ENCODE measurements around the gene PLAC8. TPM values are rescaled to one million over a fixed set of nuclear protein-coding genes. Genes with fewer than 3 reads are reported as not detected.

PLAC8 gene
- total RNA-seq, 2 experiments from 2014 or later, result 249 to 259 TPM

- Histone ChIP-seq H3K9me3 (ENCODE audit: control insufficient read depth in 1 of 2, insufficient read depth in 1 of 2, low read length in 2 of 2) (peaks cover 0 to 8% of the 10 kb centered on the region in 2 experiments), H3K27ac (ENCODE audit: low read depth in 1 of 2, low read length in 2 of 2) (no peak overlapping the region), H3K27me3 (ENCODE audit: control insufficient read depth in 1 of 2, insufficient read depth in 2 of 2, low read length in 2 of 2) (no peaks in the 10 kb centered on the region), H3K36me3 (ENCODE audit: insufficient read depth, low read length) (no peaks in the 10 kb centered on the region), H3K4me3 (ENCODE audit: low read length) (no peak overlapping the region), H3K4me1 (ENCODE audit: insufficient read depth, low read length) (peaks cover 4% of the 10 kb centered on the region)
- no peak for TF ChIP-seq CTCF (IDR thresholded peaks at IDR 0.05)
- peak in 4 of 14 experiments; percentile 5 to 61 (median 16) for DNase-seq
- no peak overlapping the region for H3K27ac Mint-ChIP-seq
- peaks cover 7% of the 10 kb centered on the region for H3K9me3 Mint-ChIP-seq
- H3K4me1 Mint-ChIP-seq (ENCODE audit: low read depth), result peaks cover 20% of the 10 kb centered on the region
- intact Hi-C loops (cut with DNase I, micrococcal nuclease), result no loop called here
- H3K36me3 Mint-ChIP-seq (ENCODE audit: low read depth), result no peaks in the 10 kb centered on the region
- no peak for ATAC-seq (ENCODE audit: poor library complexity)
- H3K4me3 Mint-ChIP-seq, result no peak overlapping the region
- ChIA-PET POLR2A (interaction anchor here (0.6 to 1.2 kb wide), 2 partner anchors 25 to 95 kb away, joined by 3 to 4 read pairs; partner anchors contain the start of gene PLAC8), CTCF (no interaction called here)
- H3K27me3 Mint-ChIP-seq, result no peaks in the 10 kb centered on the region
Measured at GRCh38 chr4:83138946-83139345, 24.4 kb upstream of the PLAC8 start.

GRCh38 chr4:83132065-83132464 is 17.5 kb upstream of the PLAC8 start:
- no peaks in the 10 kb centered on the region for H3K36me3 ChIP-seq (ENCODE audit: insufficient read depth, low read length)
- no peak overlapping the region for H3K27ac Mint-ChIP-seq
- TF ChIP-seq CTCF (IDR thresholded peaks at IDR 0.05), result no peak
- H3K27ac ChIP-seq (ENCODE audit: low read depth in 1 of 2, low read length in 2 of 2), result no peak overlapping the region
- H3K36me3 Mint-ChIP-seq (ENCODE audit: low read depth), result no peaks in the 10 kb centered on the region
- peaks cover under 1% of the 10 kb centered on the region for H3K4me1 Mint-ChIP-seq (ENCODE audit: low read depth)
- POLR2A ChIA-PET, result interaction anchor here (0.8 to 1.0 kb wide), 2 partner anchors 11 to 17 kb away, joined by 3 to 4 read pairs; no protein-coding TSS in a partner anchor
- no peak overlapping the region for H3K4me3 ChIP-seq (ENCODE audit: low read length)
- no peaks in the 10 kb centered on the region for H3K27me3 ChIP-seq (ENCODE audit: control insufficient read depth in 1 of 2, insufficient read depth in 2 of 2, low read length in 2 of 2)
- no peak overlapping the region for H3K4me3 Mint-ChIP-seq
- intact Hi-C loops (cut with DNase I, micrococcal nuclease), result no loop called here
- H3K9me3 Mint-ChIP-seq, result peaks cover 6% of the 10 kb centered on the region
- no peak for ATAC-seq (ENCODE audit: poor library complexity)
- DNase-seq, result no peak
- CTCF ChIA-PET, result interaction anchor here (1.2 to 1.5 kb wide), 2 partner anchors 22 to 149 kb away, joined by 3 read pairs; no protein-coding TSS in a partner anchor
- peaks cover 0 to 12% of the 10 kb centered on the region in 2 experiments for H3K9me3 ChIP-seq (ENCODE audit: control insufficient read depth in 1 of 2, insufficient read depth in 1 of 2, low read length in 2 of 2)
- H3K27me3 Mint-ChIP-seq, result no peaks in the 10 kb centered on the region
- H3K4me1 ChIP-seq (ENCODE audit: insufficient read depth, low read length), result no peaks in the 10 kb centered on the region

- H3K4me1 Mint-ChIP-seq (ENCODE audit: low read depth), result peaks cover 16% of the 10 kb centered on the region
- peaks cover 10% of the 10 kb centered on the region for H3K4me1 ChIP-seq (ENCODE audit: insufficient read depth, low read length)
- H3K27ac ChIP-seq (ENCODE audit: low read depth in 1 of 2, low read length in 2 of 2), result no peak overlapping the region
- no peak for ATAC-seq (ENCODE audit: poor library complexity)
- no peaks in the 10 kb centered on the region for H3K27me3 ChIP-seq (ENCODE audit: control insufficient read depth in 1 of 2, insufficient read depth in 2 of 2, low read length in 2 of 2)
- no peaks in the 10 kb centered on the region for H3K27me3 Mint-ChIP-seq
- no peak for TF ChIP-seq CTCF (IDR thresholded peaks at IDR 0.05)
- H3K4me3 ChIP-seq (ENCODE audit: low read length), result no peak overlapping the region
- H3K36me3 ChIP-seq (ENCODE audit: insufficient read depth, low read length), result no peaks in the 10 kb centered on the region
- intact Hi-C loops (cut with DNase I, micrococcal nuclease), result no loop called here
- POLR2A ChIA-PET, result interaction anchor here (1.2 kb wide), 1 partner anchor 19 kb away, joined by 3 read pairs; no protein-coding TSS in a partner anchor
- peaks cover 0 to 4% of the 10 kb centered on the region in 2 experiments for H3K9me3 ChIP-seq (ENCODE audit: control insufficient read depth in 1 of 2, insufficient read depth in 1 of 2, low read length in 2 of 2)
- CTCF ChIA-PET, result no interaction called here
- no peak overlapping the region for H3K4me3 Mint-ChIP-seq
- no peak overlapping the region for H3K27ac Mint-ChIP-seq
- H3K9me3 Mint-ChIP-seq, result peaks cover 1% of the 10 kb centered on the region
- H3K36me3 Mint-ChIP-seq (ENCODE audit: low read depth), result no peaks in the 10 kb centered on the region
- no peak for DNase-seq
Measured at GRCh38 chr4:83129264-83129663, 14.7 kb upstream of the PLAC8 start.
